DMS114 treated with DMSO at 0.1 percent for 48 hours (cell line): ENCODE results near the gene DTNB.
"Not testable (repeated sequence)": the region's sequence is repeated elsewhere in the genome, so short reads cannot be mapped to it uniquely, and the experiment has no call there.

ENCODE experiments used
- DNase-seq: peaks from one replicate; lab custom pipeline; 2025; ENCODE audit not compliant: unreplicated experiment; lab: John Stamatoyannopoulos, UW

DTNB gene

DNA sequence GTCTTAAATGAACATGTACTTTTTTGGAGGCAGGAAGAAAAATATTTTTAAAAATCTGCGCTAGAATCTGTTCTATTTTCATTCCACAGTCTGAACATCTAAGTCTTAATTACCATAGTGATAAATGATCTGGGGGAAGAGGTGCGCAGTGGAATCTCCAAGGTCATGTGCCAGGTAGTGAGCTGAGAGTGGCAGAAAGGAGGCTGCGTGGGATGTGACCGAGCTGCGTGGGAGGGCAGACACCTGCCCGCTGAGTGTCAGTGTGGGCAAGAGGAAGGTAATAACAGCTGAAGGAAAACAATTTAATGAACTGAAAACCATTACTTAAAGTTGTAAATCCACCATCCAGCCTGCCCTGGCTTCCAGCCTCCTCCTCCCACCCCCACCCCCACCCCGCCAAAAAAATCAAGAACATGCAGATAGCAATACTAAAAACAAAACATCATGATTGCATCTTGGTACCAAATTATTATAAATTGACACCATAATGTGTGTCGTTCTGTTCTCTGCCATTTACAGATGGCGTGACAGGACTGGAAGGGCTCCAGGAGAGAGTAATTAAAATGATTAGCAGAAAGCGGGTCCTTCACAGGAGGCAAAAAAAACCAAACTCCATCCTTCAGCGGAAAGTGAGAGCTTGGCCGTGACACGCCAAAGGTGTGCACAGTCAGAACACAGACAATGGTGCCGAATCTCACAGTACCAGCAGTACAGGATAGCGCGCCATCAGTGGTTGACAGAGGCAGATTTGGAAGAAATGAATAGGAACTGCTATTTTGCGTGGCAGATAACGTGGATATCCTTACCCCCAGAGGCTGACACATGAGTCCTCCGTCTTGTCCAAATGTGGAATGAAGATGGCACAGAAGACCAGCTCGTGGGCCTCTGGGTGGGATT, 11.4 kb upstream of the DTNB start:
- DNase-seq = no peak

- no peak for DNase-seq
Measured at GRCh38 chr2:25682082-25682481, 8.7 kb upstream of the DTNB start.

- no peak for DNase-seq
Measured at GRCh38 chr2:25677877-25678276, 4.5 kb upstream of the DTNB start.

DNA sequence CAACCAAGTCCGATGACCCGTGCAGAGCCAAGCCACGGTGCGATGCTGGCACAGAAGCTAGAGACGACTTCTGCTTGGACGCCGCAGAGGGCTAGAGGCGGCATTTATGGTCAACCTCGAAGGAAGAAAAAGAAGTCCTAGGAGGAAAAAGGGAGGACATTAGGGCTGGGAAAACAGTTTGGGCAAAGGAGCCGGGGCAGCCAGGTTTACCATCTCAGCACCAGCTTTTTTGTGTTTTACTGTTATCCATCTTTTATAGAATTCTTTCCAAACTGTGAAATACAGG, 643 bp upstream of the DTNB start:
- no peak for DNase-seq

DNA sequence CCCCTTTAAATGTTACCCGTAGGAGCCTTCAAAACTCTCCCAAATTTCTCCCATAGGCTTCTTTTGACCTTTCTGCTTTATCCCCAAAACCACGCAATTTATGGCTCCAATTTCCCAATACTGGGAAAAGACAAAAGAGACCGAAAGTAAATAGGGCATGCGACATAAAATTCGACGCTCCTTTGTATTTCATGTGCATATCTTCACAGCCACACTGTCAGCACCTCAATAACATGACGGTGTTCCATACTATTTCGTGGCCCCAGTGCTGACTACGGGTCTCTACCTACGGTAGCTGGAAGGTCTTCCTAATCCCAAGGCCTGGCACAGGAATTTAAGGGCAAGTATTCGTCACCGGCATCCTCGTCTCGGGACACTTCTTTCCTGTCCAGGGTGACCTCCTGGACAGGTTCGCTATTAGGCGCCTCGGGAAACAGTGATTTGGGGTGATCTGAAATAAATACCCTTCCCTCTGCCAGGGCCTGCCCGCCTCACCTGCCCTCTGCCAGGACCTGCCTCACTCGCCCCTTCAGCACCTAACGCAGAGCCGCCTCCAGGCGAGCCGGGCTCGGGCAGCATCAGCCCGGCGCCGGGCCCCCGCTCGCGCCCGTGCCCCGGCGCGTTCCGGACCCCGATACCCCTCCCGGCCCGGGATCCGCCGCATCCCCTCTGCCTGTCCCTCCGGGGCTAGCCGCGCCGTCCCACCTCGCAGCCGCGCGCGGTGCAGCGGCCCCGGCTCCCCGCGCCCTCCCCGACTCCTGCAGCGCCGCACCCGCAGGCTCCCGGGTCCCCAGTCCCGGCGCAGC, 680 bp downstream of the DTNB start:
- peak; percentile 10 for DNase-seq

GRCh38 chr2:25671622-25672021, 1.8 kb downstream of the DTNB start:
- no peak for DNase-seq

GRCh38 chr2:25669520-25669919, 3.9 kb downstream of the DTNB start:
- DNase-seq = no peak

DNA sequence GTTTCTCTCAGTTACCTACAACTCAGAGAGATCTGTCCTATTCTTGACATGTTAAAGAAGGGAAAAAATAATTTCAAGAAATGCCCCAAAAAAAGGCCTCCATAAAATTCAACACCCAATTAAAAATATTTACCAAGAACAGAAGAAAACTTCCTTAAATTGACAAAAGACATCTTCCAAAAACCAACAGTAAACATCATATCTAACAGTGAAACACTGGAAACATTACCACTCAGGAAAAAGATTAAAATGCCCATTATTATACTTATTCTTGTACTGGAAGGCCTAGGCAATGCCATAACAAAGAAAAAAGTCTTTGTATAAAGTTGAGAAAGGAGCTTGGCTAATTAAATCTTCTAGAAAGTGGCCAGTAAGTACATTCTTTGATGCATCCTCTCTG, 7.2 kb downstream of the DTNB start:
- DNase-seq = no peak

DNA sequence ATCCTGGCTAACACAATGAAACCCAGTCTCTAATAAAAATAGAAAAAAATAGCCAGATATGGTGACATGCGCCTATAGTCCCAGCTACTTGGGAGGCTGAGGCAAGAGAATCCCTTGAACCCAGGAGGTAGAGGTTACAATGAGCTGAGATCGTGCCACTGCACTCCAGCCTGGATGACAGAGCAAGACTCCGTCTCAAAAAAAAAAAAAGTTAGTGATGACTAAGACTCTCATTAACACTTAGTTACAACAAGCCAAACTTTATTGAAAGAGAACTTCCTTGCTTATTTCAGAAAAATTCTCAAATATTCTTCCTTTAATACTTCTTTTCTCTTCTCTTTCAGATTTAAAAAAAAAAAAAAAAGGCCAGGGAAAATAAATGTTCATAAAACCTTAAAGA, 7.9 kb downstream of the DTNB start:
- DNase-seq = not testable (repeated sequence)

DNA sequence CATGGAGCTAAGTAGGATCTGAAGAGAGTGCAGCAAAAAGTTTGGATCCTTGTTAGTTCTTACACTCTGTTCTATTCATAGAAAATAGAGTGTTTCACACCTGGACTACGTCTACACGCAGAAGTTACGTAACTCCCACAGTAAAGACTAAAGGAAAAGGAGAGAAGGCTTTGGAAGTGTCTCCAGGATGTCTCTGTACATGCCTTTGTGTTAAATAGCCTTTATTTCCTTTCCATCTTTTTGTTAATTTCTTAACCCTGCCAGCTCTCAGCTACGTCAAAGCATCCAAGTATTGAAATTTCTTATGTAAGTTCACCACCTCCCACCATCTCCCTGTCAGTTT, 8.4 kb downstream of the DTNB start:
- no peak for DNase-seq

DNA sequence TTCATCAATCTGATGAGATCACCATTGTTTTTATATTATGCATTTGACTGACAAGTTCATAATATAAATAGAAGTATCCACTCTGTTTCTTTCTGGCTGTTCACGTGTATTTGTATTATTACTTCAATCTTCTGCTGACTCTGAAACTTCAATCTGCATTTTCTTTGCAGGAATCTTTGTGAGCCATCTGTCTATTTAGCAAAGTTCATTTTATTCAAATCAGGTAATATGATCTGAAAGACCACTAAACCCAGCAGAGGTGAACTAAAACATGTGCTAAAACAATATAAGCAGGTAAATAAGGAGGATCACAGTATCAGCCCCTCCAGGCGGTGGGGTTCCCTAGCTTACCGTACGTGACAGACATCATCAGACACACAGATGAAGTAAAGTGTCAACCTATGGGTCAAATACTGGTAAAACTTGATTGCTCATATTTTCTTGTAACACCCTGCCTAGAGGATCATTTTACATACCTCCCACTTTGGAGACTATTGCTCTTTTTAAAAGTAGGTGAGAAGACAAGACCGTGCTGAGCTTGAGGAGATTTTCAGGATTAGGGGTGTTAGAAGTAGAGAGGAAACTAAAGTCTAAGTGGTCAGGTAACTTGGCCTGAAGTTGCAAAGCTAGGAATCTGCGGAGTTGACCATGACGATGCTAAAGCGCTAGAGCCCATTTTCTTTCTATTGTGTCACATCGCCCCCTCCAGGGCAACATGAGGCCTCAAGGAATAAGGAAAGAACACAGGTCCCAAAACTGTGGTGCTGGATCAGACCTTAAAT, 9.0 kb downstream of the DTNB start:
- peak; percentile 13 for DNase-seq

- DNase-seq = no peak
Measured at GRCh38 chr2:25655316-25655715, 18.1 kb downstream of the DTNB start.

DNA sequence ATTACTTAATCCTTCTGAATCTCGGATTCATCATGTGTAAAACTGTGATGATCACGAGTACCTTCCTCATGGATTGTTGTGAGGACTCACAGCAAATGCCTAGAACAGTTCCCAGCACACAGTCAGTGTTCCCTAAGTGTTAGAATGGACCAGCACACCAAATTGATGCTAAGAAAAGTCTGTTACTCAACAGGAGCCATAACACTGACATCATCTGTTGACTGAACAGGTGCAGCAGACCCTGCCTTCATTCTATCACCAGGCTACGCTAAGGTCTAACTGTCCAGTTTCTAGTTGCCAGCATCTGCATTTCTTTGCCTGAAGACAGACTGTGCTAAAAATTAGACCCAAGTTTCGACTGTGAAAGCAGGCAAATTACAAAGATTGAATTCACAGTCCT, 18.6 kb downstream of the DTNB start:
- no peak for DNase-seq

DNA sequence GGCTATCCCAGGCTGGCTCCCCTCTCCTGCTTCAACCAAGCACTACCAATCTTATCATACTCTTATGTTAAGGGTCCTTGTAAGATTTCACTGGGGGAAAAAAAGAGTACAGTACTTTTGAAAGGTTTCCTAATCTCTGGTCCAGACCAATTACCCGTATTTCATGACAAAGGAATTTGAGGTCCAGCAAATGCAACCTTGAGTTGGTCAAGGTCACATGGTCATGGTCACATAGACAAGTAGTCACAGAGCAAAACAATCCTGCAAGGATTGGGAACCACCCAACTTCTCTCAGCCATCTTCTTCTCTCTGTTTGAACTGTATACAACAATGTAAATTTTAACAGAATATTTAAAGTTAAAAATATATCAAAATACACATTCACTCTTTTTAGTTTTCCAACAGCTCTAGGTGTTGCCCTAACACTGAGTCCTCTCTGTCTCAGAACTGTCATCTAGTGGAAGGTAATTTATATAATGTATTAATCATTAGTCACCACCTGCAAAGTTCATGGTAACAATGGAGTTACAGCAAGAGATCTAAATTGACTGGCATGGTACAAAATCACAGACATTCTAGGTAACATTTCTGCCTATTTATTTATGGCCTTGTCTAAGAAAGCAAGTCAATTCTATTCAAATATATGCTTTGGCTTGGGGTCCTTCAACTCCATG, 21.5 kb downstream of the DTNB start:
- DNase-seq = no peak

DNA sequence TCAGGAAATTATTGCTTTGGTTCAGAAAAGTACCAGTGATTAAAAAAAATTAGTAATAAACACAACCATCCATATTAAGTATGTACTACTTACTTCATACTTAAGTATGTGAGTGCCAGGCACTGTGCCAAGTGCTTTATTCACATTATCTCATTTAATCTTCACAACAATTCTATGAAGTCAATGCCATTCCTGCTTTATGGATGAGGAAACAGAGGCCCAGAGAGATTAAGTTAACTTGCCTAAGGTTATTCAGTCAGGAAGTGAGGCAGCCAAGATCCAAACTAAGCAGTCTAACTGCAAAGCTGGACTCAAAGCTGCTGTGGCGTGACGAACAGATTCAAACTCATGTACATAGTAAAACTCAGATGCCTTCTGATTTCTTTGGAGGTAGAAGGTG, 22.3 kb downstream of the DTNB start:
- no peak for DNase-seq

DNA sequence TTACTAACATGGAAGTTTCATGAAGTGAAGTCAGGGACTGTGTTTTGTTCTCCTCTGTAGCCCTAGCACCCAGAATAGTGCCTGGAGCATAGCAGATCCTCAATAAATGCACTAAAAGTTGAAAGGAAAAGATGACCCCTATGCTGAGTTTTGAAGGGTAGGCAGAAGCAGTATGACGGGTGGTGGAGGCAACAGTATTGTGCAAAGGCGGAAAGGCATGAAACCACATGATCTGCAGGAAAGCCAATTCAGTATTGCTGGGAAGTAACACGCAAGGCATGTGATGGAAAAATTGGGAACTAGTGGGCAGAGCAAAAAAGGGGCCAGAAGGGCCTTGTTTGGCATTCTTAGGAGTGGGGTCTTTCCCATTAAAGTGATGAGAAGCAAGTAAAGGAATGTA, 23.1 kb downstream of the DTNB start:
- no peak for DNase-seq

DNA sequence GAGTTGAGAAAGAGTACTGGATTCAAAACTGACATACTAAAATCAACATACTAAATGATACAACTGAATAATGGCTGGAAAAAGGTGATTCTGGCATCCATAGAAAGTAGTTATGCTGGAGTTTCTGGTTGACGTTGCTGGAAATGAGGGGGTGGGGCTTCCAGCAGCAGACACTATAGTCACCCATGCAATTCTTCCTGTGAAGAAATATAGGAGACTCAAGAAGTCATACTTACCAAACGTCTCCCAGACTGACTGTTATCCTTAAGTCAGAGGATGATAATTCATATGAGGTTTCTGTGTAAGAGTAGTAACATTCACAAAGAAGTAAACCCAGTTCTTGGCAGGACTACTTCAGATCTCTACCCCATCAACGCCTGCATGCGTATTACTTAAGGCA, 23.6 kb downstream of the DTNB start:
- no peak for DNase-seq

GRCh38 chr2:25642298-25642697, 31.1 kb downstream of the DTNB start:
- no peak for DNase-seq

DNA sequence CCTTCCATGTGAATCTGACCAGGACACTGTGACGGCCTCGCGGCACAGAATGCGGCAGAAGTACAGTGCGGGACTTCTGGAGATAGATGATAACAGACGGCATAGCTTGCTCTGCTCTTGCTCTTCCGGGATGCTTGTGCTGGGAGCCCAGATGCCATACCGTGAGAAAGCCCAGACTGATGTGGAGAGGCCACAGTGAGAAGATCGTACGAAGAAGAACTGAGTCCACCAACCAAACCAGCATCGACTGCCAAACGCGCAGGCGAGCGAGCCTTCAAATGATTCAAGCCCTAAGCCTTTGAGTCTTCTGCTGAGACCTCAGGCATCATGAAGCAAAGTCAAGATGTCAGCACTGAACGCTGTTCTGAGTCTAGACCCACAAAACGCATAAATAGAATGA, 33.7 kb downstream of the DTNB start:
- no peak for DNase-seq

GRCh38 chr2:25639131-25639530, 34.2 kb downstream of the DTNB start:
- DNase-seq = no peak

DNA sequence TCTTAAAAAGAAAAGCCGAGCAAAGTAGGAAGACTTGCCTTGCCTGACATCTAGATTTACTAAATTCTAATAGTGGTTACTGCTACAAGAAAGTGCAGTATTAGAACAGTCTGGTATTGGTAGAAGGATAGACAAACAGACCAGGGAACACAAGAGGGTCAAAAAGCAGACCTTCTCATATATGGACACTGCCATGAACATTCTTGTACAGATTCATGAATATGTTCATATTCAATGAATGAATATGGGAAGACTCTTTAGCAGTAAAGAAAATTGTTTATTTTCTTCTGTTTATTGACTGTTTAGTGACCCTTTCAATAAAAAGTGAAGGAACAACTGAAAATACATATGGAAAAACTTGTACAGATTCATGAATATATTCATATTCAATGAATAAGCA, 37.6 kb downstream of the DTNB start:
- no peak for DNase-seq
